ENCODE results near the gene ACTL9.
"Not testable (repeated sequence)": the region's sequence is repeated elsewhere in the genome, so short reads cannot be mapped to it uniquely, and the experiment has no call there.

ACTL9 gene, protein sequence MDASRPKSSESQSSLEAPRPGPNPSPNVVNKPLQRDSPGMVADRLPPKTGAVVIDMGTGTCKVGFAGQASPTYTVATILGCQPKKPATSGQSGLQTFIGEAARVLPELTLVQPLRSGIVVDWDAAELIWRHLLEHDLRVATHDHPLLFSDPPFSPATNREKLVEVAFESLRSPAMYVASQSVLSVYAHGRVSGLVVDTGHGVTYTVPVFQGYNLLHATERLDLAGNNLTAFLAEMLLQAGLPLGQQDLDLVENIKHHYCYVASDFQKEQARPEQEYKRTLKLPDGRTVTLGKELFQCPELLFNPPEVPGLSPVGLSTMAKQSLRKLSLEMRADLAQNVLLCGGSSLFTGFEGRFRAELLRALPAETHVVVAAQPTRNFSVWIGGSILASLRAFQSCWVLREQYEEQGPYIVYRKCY

DNA sequence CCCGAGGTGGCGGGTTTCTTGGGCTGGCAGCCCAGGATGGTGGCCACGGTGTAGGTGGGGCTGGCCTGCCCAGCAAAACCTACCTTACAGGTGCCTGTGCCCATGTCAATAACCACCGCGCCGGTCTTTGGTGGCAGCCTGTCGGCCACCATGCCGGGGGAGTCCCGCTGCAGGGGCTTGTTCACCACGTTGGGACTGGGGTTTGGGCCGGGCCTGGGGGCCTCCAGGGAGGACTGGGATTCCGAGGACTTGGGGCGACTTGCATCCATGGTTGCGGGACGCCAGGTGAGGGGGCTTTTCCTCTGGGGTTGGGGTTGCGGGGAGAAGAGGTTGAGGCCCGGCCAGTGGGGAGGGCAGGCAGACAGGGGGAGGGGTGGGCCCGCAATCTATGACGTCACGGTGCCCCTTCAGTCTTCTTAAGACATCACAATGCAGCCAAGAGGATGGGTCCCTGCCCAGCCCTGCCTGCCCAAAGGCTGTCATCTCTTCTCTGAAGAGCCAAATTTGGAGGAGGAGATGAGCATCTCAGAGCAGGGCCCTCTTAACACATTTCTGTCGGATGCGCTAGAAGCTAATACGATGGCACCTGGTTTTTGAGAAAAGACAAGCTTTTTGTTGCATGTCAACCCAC is at the start of gene ACTL9:
Gene ACTL9, minus strand, starts transcription at position 363 of the 631 bp plus-strand sequence. Its CDS starts 94 bp downstream, at position 269.
- DNase-seq (ENCODE audit: low spot score): no peak

DNA sequence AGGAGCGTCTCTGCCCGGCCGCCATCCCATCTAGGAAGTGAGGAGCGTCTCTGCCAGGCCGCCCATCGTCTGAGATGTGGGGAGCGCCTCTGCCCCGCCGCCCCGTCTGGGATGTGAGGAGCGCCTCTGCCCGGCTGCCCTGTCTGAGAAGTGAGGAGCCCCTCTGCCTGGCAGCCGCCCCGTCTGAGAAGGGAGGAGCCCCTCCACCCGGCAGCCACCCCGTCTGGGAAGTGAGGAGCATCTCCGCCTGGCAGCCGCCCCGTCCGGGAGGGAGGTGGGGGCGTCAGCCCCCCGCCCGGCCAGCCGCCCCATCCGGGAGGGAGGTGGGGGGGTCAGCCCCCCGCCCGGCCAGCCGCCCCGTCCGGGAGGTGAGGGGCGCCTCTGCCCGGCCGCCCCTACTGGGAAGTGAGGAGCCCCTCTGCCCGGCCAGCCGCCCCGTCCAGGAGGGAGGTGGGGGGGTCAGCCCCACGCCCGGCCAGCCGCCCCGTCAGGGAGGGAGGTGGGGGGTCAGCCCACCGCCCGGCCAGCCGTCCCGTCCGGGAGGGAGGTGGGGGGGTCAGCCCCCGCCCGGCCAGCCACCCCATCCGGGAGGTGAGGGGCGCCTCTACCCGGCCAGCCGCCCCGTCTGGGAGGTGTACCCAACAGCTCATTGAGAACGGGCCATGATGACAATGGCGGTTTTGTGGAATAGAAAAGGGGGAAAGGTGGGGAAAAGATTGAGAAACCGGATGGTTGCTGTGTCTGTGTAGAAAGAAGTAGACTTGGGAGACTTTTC is 40.9 kb upstream of the ACTL9 start:
- DNase-seq (ENCODE audit: low spot score): not testable (repeated sequence)

DNA sequence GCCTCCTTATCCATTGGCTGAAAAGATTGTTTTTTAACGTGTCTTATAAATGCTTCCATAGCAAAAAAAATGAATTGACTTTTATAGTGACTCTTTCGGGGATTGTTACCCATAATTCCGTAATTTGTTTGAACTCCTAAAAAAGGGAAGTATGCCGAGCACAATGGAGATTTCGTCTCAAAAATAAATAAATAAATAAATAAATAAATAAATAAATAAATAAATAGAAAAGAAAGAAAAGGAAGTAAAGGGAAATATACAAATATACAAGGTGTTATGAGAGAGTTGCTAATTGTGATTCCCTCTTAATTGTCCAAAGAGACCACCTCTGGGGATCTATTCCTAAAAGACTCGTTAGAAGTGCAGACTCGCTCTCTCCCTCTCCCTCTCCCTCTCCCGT is 39.8 kb upstream of the ACTL9 start:
- DNase-seq (ENCODE audit: low spot score): no peak

DNA sequence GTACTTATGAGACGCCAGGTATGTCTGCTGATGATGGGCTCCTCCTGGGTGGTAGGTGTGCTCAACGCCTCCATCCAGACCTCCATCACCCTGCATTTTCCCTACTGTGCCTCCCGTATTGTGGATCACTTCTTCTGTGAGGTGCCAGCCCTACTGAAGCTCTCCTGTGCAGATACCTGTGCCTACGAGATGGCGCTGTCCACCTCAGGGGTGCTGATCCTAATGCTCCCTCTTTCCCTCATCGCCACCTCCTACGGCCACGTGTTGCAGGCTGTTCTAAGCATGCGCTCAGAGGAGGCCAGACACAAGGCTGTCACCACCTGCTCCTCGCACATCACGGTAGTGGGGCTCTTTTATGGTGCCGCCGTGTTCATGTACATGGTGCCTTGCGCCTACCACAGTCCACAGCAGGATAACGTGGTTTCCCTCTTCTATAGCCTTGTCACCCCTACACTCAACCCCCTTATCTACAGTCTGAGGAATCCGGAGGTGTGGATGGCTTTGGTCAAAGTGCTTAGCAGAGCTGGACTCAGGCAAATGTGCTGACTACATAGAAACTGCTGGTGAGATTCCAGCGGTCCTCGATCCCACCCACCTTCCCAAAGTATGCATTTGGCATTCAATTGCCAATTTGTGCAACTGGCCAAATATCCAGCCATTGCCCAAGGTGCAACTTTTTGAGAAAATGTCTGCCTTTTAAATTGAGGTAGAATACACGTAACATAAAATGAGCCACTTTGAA is 33.0 kb upstream of the ACTL9 start:
- DNase-seq (ENCODE audit: low spot score): no peak

DNA sequence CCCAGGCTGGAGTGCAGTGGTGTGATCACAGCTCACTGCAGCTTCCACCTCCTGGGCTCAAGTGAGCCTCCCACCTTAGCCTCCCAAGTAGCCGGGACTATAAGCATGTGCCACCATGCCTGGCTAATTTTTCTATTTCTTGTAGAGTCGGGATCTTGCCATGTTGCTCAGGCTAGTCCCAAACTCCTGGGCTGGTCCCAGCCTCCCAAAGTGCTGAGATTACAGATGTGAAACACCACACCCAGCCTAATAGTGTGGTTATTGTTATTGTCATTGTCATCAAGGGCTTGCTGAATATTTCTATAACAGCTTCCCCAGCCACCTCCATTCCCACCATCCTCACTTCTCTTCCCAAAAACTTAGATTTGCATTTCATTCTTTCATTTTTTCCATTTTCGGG is 25.7 kb upstream of the ACTL9 start:
- DNase-seq (ENCODE audit: low spot score): no peak

DNA sequence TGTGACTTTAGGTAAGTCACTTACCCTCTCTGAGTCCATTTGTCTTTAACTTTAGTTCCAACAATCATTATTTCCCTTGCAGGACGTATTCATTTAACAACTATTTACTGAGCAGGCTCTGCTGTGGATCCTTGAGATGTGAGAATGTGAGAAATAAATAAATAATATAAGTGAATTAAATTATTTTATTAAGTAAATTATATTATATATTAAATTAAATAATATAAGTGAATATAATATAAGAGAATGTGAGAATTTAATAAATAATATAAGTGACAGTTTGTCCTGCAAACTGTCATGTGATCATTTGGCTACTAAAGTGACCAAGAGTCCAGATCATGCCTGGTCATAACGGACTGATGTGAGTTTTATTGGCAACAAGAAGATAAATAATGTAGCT is 23.4 kb upstream of the ACTL9 start:
- DNase-seq (ENCODE audit: low spot score): no peak

DNA sequence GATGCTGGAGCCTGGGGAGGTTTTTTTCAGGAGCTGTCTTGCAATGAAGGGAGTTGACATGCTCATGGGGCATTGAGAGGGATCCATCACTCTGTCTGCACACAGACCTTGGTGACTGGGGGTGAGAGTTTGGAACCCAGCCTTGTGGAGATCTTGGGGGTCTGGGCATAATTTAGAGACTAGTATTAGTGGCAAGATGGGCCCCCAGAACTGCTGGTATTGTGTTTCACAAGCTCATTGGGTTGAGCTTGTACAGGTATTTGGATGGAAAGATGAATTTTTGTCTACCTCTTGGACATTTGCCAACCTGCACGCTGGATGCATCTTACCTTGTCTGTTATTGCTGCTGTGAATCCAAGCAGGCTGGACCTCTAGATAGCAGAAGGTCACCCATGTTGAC is 22.7 kb upstream of the ACTL9 start, which contains the start of gene OR2Z1:
Gene OR2Z1, plus strand, starts transcription at position 301 of the 400 bp plus-strand sequence. CDS start 9,395 bp downstream, outside the sequence.
- no peak for DNase-seq (ENCODE audit: low spot score)

DNA sequence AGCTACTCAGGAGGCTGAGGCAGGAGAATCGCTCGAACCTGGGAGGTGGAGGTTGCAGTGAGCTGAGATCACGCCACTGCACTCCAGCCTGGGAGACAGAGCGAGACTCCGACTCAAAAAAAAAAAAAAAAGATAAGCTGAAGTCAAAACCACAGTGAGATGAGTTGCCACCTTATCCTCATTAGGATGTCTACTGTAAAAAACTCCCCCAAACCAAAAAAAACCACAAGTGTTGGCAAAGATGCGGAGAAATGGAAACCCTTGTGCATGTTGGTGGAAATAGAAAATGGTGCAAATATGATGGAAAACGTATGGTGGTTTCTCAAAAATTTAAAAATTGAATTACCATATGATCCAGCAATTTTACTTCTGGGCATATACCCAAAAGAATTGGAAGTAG is 11.7 kb upstream of the ACTL9 start:
- DNase-seq (ENCODE audit: low spot score): not testable (repeated sequence)

DNA sequence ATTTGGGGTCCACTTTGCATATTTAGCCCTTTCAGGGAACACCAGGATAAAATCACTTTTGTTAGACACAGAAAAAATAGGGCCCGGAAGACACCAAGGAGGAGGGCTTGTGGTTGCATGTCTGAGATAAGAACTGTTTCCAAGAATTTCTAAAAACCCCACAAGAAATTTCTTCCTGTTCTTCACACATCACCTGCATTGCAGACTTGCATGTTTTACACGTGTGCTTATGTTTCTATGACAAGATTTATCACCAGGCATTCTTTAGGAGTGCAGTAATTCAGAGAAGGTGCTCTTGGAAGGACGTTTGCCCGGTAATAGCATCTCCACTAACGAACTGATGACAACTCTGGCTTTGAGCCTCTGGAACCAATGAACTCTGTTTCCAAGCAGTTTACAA is 7.1 kb upstream of the ACTL9 start:
- DNase-seq (ENCODE audit: low spot score): no peak

DNA sequence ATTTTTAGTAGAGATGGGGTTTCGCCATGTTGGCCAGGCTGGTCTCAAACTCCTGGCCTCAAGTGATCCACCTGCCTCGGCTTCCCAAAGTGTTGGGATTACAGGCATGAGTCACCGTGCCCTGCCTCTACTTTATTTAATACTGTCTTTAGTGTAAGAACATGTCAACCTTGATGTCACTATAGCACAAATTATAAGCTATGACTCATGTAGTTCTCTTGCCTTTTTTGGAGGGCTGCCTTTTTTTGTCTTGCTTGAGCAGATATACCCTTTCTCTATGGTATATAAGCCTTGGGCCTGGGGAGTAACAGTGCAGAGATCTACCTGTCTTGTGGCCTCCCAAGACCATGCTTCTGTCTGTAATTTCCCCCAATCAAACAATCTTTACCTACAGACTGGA is 6.7 kb upstream of the ACTL9 start:
- not testable (repeated sequence) for DNase-seq (ENCODE audit: low spot score)

DNA sequence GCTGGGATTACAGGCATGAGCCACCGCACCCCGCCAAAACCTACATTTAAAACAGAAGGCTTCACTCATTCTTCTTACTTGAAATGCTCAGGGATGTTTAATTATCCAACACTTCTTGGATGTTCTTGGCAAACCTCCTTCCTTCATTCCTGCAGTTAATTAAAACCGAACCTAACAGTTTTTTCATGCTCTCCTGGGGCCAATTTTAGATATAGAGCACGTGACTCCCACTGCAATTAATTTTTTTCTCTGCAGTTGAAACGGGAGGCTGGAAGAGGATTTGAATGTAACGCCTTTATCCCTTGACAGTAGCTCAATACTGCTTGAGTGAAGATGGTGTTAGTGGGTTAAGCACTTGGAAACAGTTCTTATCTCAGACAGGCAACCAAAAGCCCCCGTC is 4.6 kb upstream of the ACTL9 start:
- DNase-seq (ENCODE audit: low spot score): no peak

DNA sequence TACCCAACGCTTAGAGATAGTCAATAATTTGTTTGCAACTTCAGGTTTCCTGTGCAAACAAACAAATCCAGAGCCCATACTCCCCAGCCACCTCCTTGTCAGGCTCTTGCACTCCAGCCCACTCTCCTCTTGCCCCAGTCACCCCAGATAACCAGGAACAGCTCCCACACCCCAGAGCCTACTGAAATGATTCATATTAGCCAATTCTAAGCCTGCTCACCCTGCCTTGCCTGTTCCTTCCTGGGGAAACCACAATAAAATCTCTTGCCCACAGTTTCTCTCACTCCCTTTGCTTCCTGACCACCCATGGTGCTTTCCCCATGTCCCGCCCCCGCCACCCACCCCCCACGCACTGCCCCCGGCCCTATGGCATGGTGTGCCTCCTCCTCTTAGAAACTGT is 3.8 kb upstream of the ACTL9 start:
- DNase-seq (ENCODE audit: low spot score): no peak

DNA sequence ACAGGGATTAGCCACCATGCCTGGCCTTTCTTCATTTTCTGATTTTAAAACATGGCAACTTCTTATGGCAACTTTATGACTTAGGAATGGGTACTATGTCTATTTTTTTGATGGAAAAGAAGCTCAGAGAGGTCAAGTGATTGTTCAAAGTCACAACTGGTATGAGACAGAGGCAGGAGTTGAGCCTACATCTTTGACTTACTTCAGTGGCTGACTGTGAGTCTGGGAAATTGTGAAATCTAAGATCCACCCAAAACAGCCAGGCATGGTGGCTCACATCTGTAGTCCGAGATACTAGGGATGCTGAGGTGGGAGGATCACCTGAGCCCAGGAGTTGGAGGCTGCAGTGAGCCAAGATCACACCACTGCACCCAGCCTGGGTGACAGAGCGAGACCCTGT is 2.4 kb upstream of the ACTL9 start:
- no peak for DNase-seq (ENCODE audit: low spot score)

DNA sequence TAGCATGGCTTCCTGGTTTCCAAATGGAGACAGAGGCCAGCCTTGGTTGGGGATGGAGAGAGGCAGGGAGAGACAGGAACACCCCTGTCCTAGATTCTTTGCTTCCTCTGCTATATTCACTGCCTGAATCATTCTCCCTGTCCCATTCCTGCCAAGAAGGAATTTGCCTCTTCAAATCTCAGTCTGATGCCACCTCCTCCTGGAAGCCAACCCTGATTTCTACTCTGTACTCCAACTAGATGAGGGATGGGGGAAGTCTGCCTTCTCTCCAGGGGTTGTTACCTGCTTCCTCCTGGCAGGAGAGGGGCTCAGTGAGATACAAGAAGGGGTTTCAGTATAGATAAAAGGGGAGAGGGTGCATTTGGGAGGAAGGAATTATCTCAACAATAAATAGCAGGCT is 1.3 kb upstream of the ACTL9 start:
- no peak for DNase-seq (ENCODE audit: low spot score)

DNA sequence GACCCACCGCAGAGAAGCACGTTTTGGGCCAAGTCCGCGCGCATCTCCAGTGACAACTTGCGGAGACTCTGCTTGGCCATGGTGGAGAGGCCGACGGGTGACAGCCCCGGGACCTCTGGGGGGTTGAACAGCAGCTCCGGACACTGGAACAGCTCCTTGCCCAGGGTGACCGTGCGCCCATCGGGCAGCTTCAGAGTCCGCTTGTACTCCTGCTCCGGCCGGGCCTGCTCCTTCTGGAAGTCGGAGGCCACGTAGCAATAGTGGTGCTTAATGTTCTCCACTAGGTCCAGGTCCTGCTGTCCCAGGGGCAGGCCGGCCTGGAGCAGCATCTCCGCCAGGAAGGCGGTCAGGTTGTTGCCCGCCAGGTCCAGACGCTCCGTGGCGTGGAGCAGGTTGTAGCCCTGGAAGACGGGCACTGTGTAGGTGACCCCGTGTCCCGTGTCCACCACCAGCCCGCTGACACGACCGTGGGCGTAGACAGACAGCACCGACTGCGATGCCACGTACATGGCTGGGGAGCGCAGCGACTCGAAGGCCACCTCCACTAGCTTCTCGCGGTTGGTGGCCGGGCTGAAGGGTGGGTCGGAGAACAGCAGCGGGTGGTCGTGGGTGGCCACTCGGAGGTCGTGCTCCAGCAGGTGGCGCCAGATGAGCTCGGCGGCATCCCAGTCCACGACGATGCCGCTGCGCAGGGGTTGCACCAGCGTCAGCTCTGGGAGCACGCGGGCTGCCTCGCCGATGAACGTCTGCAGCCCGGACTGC is 743 bp downstream of the ACTL9 start:
- no peak for DNase-seq (ENCODE audit: low spot score)

DNA sequence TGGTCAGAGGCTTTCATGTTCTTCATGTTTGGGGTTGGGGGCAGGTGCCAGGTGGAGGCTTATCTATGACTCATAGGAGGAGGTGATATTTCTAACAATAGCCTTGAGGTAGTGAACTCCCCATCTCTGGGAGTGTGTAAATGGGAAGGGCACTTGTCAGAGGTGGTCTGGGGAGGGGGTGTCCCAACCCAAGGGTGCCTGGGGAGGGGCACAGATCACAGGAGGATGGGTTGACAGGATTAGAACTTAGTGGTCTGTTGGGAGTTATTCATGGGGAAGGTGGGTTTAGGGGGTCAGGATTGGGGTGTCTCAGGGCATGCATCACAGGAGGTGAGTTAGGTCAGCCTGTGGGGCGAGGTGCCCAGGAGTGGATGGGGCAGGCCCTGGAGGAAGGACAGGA is 1.6 kb downstream of the ACTL9 start:
- no peak for DNase-seq (ENCODE audit: low spot score)

DNA sequence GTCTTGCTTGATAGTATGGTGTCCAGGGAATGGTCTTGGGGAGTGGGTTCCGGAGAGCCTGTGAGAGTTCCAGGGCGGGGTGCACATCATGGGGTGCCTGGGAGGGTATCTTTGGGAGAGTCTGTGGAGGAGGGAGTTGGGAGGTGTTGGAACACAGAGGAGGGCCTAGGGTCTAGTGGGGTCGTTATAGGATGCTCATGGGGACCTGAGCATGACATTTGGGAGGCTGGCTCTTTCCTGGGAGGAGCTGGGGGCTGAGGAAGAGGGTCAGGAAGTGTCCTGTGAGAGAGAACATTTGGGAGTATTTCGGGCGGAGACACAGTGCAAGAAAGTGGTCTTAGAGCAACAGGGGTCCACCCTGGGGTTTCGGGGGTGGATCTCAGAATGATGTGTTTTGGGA is 2.7 kb downstream of the ACTL9 start:
- DNase-seq (ENCODE audit: low spot score): no peak

DNA sequence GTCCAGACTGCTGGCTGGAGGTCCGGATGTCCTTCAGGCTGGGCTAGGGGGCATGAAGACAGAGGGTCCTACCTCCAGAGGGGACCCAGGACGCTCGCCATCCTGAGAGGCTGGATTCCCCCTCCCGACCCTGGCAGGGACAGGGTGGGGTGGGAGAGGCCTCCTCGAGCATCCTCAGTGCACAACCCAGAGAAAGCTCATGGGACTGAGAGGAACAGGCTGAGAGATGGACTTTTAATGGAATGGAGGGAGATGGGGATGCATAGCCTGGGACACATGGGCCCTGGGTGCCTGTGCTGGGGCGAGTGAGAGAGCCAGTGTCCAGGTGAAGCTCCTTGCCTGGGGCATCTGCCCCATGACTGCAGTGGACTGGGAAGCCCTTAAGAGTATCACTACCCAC is 3.1 kb downstream of the ACTL9 start:
- no peak for DNase-seq (ENCODE audit: low spot score)

DNA sequence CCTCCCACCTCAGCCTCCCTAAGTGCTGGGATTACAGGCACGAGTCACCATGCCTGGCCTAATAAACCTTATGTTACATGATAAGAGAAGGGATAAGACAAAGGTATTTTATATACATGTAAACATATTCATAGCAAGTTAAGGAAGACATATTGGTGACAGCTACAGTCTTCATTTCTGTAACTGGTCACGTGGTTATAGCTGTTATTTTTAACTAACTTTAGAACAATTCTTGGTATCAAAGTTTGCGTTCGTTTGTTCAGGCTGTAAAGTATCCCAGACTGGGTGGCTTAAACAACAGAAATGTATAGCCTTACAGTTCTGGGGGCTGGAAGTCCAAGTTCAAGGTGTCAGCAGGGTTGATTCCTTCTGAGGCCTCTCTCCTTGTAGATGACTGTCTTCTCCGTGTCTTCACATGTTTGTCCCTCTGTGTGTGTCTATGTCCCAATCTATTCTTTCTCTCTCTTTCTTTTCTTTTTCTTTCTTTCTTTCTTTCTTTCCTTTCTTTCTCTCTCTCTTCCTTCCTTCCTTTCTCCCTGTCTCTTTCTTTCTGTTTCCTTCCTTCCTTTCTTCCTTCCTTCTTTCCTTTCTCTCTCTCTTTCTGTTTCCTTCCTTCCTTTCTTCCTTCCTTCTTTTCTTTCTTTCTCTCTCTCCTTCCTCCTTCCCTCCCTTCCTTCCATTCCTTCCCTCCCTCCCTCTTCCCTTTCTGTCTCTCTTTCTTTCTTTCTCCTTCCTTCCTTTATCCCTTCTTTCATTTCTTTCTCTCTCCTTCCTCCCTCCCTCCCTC is 7.6 kb downstream of the ACTL9 start:
- DNase-seq (ENCODE audit: low spot score): no peak

DNA sequence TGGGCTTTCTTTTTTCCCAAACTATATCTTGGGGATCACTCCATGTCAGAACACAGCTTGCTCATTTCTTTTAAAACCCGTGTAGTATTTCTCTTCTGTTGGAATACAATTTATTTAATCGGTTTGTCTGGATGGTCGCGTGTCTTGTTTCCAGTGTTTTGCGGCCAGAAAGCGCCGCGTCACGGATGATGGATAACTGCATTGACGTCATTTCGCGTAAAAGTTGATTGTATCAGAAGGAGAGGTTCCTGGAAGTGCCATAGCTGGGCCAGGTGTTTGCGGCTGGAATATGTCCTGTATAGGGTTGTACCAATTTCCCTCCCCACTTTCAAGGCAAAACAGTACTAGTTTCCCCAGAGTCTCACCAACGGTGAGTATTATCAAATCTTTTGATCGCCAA is 9.7 kb downstream of the ACTL9 start:
- DNase-seq (ENCODE audit: low spot score): no peak

DNA sequence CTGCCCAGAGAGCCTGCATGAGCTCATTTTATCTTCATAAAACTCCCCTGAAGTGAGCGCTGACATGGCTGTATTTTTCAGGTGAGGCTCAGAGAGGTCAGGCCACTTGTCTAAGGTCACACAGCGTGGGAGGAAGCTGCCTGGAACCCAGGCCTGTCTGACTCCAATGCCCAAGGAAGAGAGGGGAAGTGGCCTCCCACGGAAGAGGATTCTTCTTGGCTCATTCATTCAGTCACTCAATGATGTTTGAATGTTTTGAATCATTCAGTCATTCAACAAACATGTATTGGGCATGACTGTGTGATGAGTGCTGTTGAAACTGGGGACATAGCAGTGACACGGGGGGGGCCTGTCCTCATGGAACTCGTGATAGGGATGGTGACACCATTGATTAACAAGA is 12.0 kb downstream of the ACTL9 start:
- no peak for DNase-seq (ENCODE audit: low spot score)
